ENCODE data around the gene CDIP1. TPM values are rescaled to one million over a fixed set of nuclear protein-coding genes. Genes with fewer than 3 reads are reported as not detected.

Gene CDIP1
- total and polyA plus RNA-seq, 4 donors: 11.3 to 25.2 (median 12.8) TPM

DNA sequence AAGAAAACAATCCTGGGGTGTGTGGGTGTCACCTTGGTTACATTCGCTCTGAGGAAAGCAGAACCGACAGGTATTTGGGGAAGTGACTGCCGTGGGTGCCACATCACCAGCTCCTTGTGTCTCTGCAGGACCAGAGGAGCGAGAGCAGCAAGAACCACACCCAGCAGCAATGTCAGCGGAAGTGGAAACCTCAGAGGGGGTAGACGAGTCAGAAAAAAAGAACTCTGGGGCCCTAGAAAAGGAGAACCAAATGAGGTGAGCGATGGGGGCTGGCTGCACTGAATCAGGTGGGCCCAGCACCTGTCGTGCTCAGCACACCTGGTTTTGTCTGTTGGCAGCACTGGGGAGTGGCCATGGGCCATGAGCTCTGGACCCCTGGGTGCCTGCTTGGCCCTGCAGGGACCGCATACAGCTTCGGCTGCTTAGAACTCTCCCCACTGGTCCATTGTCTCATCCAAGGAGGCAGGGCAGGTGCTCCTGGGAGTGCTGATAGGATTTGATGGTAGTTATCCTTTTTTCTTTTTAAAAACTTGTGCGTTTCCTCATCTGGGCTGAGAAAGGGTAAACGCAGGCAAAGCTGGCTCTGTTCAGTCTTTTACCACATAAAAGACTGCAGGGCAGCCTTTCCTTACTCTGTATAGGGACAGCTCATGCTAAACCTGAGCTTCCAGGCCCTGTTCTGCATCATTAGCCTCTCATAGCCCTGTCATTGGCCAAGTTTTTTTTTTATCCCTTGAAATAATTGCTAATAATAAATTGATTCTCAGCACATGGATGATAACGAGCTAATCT lies 33.0 kb downstream of the CDIP1 start:
- H3K27ac ChIP-seq (ENCODE audit: low read depth in 1 of 2, low read length in 1 of 2): peak overlapping the region in 1 of 2 donors; percentile 64
- no peaks in the 10 kb centered on the region for H3K9me3 ChIP-seq (ENCODE audit: control insufficient read depth in 4 of 4, insufficient read depth in 3 of 4, low read length in 3 of 4)
- DNase-seq (no peak), ATAC-seq (ENCODE audit: insufficient read depth, low FRiP score) (no peak)
- no peak overlapping the region for H3K4me3 ChIP-seq
- no peak overlapping the region for H3K9ac ChIP-seq (ENCODE audit: insufficient read depth in 1 of 2, low read length in 2 of 2)
- TF ChIP-seq, protein P1, sequence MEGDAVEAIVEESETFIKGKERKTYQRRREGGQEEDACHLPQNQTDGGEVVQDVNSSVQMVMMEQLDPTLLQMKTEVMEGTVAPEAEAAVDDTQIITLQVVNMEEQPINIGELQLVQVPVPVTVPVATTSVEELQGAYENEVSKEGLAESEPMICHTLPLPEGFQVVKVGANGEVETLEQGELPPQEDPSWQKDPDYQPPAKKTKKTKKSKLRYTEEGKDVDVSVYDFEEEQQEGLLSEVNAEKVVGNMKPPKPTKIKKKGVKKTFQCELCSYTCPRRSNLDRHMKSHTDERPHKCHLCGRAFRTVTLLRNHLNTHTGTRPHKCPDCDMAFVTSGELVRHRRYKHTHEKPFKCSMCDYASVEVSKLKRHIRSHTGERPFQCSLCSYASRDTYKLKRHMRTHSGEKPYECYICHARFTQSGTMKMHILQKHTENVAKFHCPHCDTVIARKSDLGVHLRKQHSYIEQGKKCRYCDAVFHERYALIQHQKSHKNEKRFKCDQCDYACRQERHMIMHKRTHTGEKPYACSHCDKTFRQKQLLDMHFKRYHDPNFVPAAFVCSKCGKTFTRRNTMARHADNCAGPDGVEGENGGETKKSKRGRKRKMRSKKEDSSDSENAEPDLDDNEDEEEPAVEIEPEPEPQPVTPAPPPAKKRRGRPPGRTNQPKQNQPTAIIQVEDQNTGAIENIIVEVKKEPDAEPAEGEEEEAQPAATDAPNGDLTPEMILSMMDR (IDR thresholded peaks at IDR 0.05; ENCODE audit: control extremely low read depth, extremely low read depth): no peak
- peaks cover 0 to 11% (median 5%) of the 10 kb centered on the region in 5 donors for H3K4me1 ChIP-seq (ENCODE audit: control insufficient read depth in 5 of 5, insufficient read depth in 5 of 5, low read length in 5 of 5)
- WGBS, 2 donors: 39 to 67% methylated on average over 13 of the region's 13 CpGs
- H3K27me3 ChIP-seq (ENCODE audit: control insufficient read depth in 3 of 3, insufficient read depth in 3 of 3, low read length in 2 of 3): no peaks in the 10 kb centered on the region
- peaks cover 14 to 33% (median 17%) of the 10 kb centered on the region in 4 donors for H3K36me3 ChIP-seq (ENCODE audit: control insufficient read depth in 4 of 4, insufficient read depth in 4 of 4, low read length in 4 of 4)

DNA sequence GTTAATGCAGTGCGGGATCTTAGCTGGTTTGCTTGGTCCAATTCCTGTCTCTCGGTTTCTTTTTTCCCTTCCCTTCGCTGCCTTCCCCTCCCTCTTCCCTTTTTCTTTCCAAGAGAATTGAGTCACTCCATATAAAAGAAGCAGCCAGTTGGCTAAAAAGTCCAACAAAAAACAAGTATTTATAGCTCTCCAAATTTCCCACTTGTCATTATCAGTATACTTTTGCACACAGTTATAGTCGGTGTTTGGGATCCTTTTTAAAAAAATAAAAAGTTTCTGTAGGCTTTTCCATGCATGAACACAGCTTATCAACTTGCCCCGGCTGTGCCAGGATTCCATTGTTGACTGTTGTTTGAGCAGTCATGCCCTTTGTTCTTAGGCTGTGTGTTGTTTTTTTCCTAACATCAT lies 37.5 kb downstream of the CDIP1 start:
- Histone ChIP-seq H3K4me1 (ENCODE audit: control insufficient read depth in 5 of 5, insufficient read depth in 5 of 5, low read length in 5 of 5) (peaks cover 0 to 27% (median 7%) of the 10 kb centered on the region in 5 donors), H3K9ac (ENCODE audit: insufficient read depth in 1 of 2, low read length in 2 of 2) (no peak overlapping the region), H3K27ac (ENCODE audit: low read depth in 1 of 2, low read length in 1 of 2) (peak overlapping the region in 1 of 2 donors; percentile 90), H3K4me3 (no peak overlapping the region), H3K27me3 (ENCODE audit: control insufficient read depth in 3 of 3, insufficient read depth in 3 of 3, low read length in 2 of 3) (no peaks in the 10 kb centered on the region), H3K9me3 (ENCODE audit: control insufficient read depth in 4 of 4, insufficient read depth in 3 of 4, low read length in 3 of 4) (no peaks in the 10 kb centered on the region), H3K36me3 (ENCODE audit: control insufficient read depth in 4 of 4, insufficient read depth in 4 of 4, low read length in 4 of 4) (peaks cover 0 to 8% (median 5%) of the 10 kb centered on the region in 4 donors)
- DNase-seq: peak in 2 of 3 donors; percentile 42 to 50
- no peak for ATAC-seq (ENCODE audit: insufficient read depth, low FRiP score)
- TF ChIP-seq, protein P1 (IDR thresholded peaks at IDR 0.05; ENCODE audit: control extremely low read depth, extremely low read depth): no peak
- 44 to 69% methylated on average over 5 of the region's 5 CpGs for WGBS, 2 donors

DNA sequence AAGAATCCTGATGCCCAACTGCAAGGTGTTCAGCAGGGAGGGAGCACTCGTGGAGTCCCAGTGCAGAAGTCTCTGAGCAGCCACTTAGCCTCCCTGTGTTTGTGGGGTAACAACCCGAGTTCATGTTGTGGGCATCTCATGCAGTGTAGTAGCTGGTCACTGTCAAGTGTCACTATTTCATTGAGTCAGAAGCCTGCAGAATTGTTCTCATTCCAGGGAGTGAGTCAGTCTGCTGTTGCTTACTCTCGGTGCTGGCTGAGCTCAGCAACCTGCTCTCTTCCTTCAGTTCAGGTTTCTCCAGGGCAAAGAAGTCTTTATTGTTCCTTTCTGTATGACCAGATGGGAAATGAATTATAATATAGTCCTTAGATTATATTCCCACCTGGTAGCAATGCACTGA lies 38.3 kb downstream of the CDIP1 start:
- peaks cover 0 to 34% (median 7%) of the 10 kb centered on the region in 5 donors for H3K4me1 ChIP-seq (ENCODE audit: control insufficient read depth in 5 of 5, insufficient read depth in 5 of 5, low read length in 5 of 5)
- H3K9me3 ChIP-seq (ENCODE audit: control insufficient read depth in 4 of 4, insufficient read depth in 3 of 4, low read length in 3 of 4): no peaks in the 10 kb centered on the region
- peaks cover 0 to 8% (median 4%) of the 10 kb centered on the region in 4 donors for H3K36me3 ChIP-seq (ENCODE audit: control insufficient read depth in 4 of 4, insufficient read depth in 4 of 4, low read length in 4 of 4)
- H3K4me3 ChIP-seq: no peak overlapping the region
- 68 to 73% methylated on average over 3 of the region's 3 CpGs for WGBS, 2 donors
- TF ChIP-seq, protein P1 (IDR thresholded peaks at IDR 0.05; ENCODE audit: control extremely low read depth, extremely low read depth): no peak
- peak; percentile 55 for ATAC-seq (ENCODE audit: insufficient read depth, low FRiP score)
- H3K9ac ChIP-seq (ENCODE audit: insufficient read depth in 1 of 2, low read length in 2 of 2): no peak overlapping the region
- no peaks in the 10 kb centered on the region for H3K27me3 ChIP-seq (ENCODE audit: control insufficient read depth in 3 of 3, insufficient read depth in 3 of 3, low read length in 2 of 3)
- peak in 1 of 3 donors; percentile 30 for DNase-seq
- peak overlapping the region in 1 of 2 donors; percentile 90 for H3K27ac ChIP-seq (ENCODE audit: low read depth in 1 of 2, low read length in 1 of 2)
